Astrocyte (in vitro differentiated cells and primary cell): Measurements from ENCODE around the gene RBM44. TPM values are rescaled to one million over a fixed set of nuclear protein-coding genes. Genes with fewer than 3 reads are reported as not detected.
"Not testable (repeated sequence)": the region's sequence is repeated elsewhere in the genome, so short reads cannot be mapped to it uniquely, and the experiment has no call there.

Source experiments
- DNase-seq: peaks from one replicate; pipeline ENCODE4 v3.0.0-alpha.2; 2010; ENCODE audit warnings: low read depth
- FAIRE-seq: peaks from 2 replicates; lab custom pipeline; 2011; peaks lifted over from hg19 to GRCh38; lab: Jason Lieb, UNC
- H2AFZ ChIP-seq: 2 replicates; pipeline ENCODE4 v1.6.0; 2012; ENCODE audit warnings: low read depth, low read length, inconsistent platforms
- H3K27ac ChIP-seq: 2 replicates; pipeline ENCODE4 v1.5.1; 2011; ENCODE audit warnings: low read depth, low read length, inconsistent platforms
- H3K27me3 ChIP-seq: 2 replicates; pipeline ENCODE4 v1.6.0; 2011; ENCODE audit warnings: low read length, inconsistent platforms; ENCODE audit not compliant: insufficient read depth
- H3K36me3 ChIP-seq: 2 replicates; pipeline ENCODE4 v1.5.1; 2011; ENCODE audit warnings: low read length, inconsistent platforms; ENCODE audit not compliant: insufficient read depth
- H3K4me1 ChIP-seq: 2 replicates; pipeline ENCODE4 v1.5.1; 2011; ENCODE audit warnings: low read length, inconsistent platforms; ENCODE audit not compliant: insufficient read depth
- H3K4me2 ChIP-seq: 2 replicates; pipeline ENCODE4 v1.6.0; 2012; ENCODE audit warnings: low read length, inconsistent platforms
- H3K4me3 ChIP-seq: 2 replicates; pipeline ENCODE4 v1.5.1; 2011; ENCODE audit warnings: low read depth, mild to moderate bottlenecking, low read length, inconsistent platforms; ENCODE audit not compliant: insufficient read depth
- H3K79me2 ChIP-seq: 2 replicates; pipeline ENCODE4 v1.6.0; 2012; ENCODE audit warnings: mild to moderate bottlenecking, low read length, inconsistent platforms; ENCODE audit not compliant: insufficient read depth
- H3K9ac ChIP-seq: 2 replicates; pipeline ENCODE4 v1.6.0; 2012; ENCODE audit warnings: mild to moderate bottlenecking, low read length, inconsistent platforms
- H3K9me3 ChIP-seq: 2 replicates; pipeline ENCODE4 v1.5.1; 2012; ENCODE audit warnings: low read depth, mild to moderate bottlenecking, low read length, inconsistent platforms; ENCODE audit not compliant: insufficient read depth
- H4K20me1 ChIP-seq: 2 replicates; pipeline ENCODE4 v1.6.0; 2012; ENCODE audit warnings: low read length, inconsistent platforms; ENCODE audit not compliant: insufficient read depth
- H3K27ac Mint-ChIP-seq: one replicate; pipeline ENCODE4 v1.8.0; 2021; ENCODE audit warnings: mild to moderate bottlenecking, mixed read lengths; ENCODE audit not compliant: unreplicated experiment
- H3K27me3 Mint-ChIP-seq: one replicate; pipeline ENCODE4 v1.8.0; 2021; ENCODE audit warnings: low read depth, mixed read lengths; ENCODE audit not compliant: unreplicated experiment
- H3K36me3 Mint-ChIP-seq: one replicate; pipeline ENCODE4 v1.8.0; 2021; ENCODE audit warnings: low read depth, mixed read lengths; ENCODE audit not compliant: unreplicated experiment
- H3K4me1 Mint-ChIP-seq: one replicate; pipeline ENCODE4 v1.8.0; 2021; ENCODE audit warnings: low read depth, mixed read lengths; ENCODE audit not compliant: unreplicated experiment
- H3K4me3 Mint-ChIP-seq: one replicate; pipeline ENCODE4 v1.8.0; 2021; ENCODE audit warnings: mild to moderate bottlenecking, moderate library complexity, mixed read lengths; ENCODE audit not compliant: unreplicated experiment
- H3K9me3 Mint-ChIP-seq: one replicate; pipeline ENCODE4 v1.8.0; 2021; ENCODE audit warnings: mild to moderate bottlenecking, mixed read lengths; ENCODE audit not compliant: unreplicated experiment
- EZH2 ChIP-seq: IDR thresholded peaks from 2 replicates; pipeline ENCODE4 v1.6.1; 2012; ENCODE audit warnings: mild to moderate bottlenecking, low read length, inconsistent platforms; ENCODE audit not compliant: insufficient read depth
- total RNA-seq: library from RNA; stranded (reverse); gene quantifications from 2 replicates; pipeline ENCODE4 v1.2.1, GENCODE V29; 2021
- TF ChIP-seq, protein P1 (sequence below): IDR thresholded peaks from 2 replicates; pipeline ENCODE4 v1.5.1; 2011; ENCODE audit warnings: low read depth, mild to moderate bottlenecking, inconsistent platforms, low read length, moderate library complexity; ENCODE audit not compliant: insufficient read depth

RBM44 gene
- total RNA-seq, 1 donor from 2014 or later: 0.32 TPM

DNA sequence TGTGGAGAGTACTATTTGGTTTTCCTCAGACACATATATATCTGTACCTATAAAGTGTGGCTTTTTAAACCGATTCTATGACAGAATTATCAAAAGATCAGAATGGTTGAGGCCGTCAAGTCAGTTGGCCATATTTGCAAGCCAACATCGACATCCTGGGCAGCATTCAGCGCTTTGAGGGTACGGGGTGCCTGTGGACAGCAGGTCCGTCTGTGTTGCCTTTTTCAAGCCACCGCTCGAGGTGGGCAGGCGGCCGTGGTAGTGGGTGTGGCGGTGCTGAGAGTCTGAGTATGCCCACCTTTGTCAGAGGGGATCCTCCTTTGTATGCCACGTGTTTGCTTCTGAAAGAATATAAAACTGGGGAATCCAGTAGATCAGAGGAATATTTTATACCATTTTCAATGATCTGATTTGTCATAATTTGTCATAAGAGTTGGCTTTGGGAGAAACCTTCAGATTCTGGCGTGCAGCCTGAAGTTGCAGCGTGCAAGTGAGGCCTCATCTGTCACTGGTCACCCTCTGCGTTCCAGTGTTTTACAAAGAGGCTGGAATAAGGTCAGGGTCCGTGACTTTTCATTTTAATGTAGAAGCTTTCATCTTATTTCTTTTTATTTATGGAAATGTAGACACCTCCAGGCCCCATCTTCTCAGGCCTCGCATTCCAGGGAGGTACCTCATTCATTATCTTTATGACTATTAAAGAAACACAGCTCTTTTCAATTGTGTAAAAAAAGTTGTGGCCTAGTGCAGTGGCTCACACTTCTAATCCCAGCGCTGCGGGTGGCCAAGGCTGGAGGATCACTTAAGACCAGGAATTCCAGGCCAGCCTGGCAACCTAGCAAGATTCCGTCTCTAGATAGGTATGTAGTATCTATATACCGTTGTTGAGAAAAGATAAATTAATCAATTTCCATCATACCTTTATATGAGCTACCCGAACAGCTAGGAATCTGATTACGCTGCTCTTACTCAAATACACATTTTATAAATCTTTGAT is 37.8 kb upstream of the RBM44 start:
- FAIRE-seq: no peak
- no peaks in the 10 kb centered on the region for H3K27me3 ChIP-seq
- Mint-ChIP-seq H3K36me3 (peaks cover 46% of the 10 kb centered on the region), H3K27ac (no peak overlapping the region), H3K4me3 (no peak overlapping the region), H3K9me3 (no peaks in the 10 kb centered on the region), H3K27me3 (no peaks in the 10 kb centered on the region), H3K4me1 (peaks cover 4% of the 10 kb centered on the region)
- H2AFZ ChIP-seq: no peak overlapping the region
- no peak overlapping the region for H3K9ac ChIP-seq
- no peaks in the 10 kb centered on the region for H3K79me2 ChIP-seq
- no peaks in the 10 kb centered on the region for H3K9me3 ChIP-seq
- H3K27ac ChIP-seq: no peak overlapping the region
- H3K4me1 ChIP-seq: peaks cover 7% of the 10 kb centered on the region
- no peak for TF ChIP-seq EZH2
- TF ChIP-seq, protein P1, sequence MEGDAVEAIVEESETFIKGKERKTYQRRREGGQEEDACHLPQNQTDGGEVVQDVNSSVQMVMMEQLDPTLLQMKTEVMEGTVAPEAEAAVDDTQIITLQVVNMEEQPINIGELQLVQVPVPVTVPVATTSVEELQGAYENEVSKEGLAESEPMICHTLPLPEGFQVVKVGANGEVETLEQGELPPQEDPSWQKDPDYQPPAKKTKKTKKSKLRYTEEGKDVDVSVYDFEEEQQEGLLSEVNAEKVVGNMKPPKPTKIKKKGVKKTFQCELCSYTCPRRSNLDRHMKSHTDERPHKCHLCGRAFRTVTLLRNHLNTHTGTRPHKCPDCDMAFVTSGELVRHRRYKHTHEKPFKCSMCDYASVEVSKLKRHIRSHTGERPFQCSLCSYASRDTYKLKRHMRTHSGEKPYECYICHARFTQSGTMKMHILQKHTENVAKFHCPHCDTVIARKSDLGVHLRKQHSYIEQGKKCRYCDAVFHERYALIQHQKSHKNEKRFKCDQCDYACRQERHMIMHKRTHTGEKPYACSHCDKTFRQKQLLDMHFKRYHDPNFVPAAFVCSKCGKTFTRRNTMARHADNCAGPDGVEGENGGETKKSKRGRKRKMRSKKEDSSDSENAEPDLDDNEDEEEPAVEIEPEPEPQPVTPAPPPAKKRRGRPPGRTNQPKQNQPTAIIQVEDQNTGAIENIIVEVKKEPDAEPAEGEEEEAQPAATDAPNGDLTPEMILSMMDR: no peak
- H3K4me2 ChIP-seq: no peak overlapping the region
- peaks cover 4% of the 10 kb centered on the region for H4K20me1 ChIP-seq
- H3K4me3 ChIP-seq: no peak overlapping the region
- DNase-seq: peak; percentile 38
- H3K36me3 ChIP-seq: peaks cover 28% of the 10 kb centered on the region

GRCh38 chr2:237762291-237763182 is 36.0 kb upstream of the RBM44 start:
- H2AFZ ChIP-seq, H3K27me3 ChIP-seq, H3K27ac Mint-ChIP-seq, H3K9me3 ChIP-seq, H3K4me3 Mint-ChIP-seq, H3K79me2 ChIP-seq, H3K9me3 Mint-ChIP-seq, H3K4me3 ChIP-seq, H3K27me3 Mint-ChIP-seq: not testable (repeated sequence)
- H4K20me1 ChIP-seq: peaks cover 14% of the 10 kb centered on the region
- peak overlapping the region; percentile 8 for H3K9ac ChIP-seq
- peak overlapping the region; percentile 76 for H3K27ac ChIP-seq
- Mint-ChIP-seq H3K4me1 (peaks cover 14% of the 10 kb centered on the region), H3K36me3 (peaks cover 35% of the 10 kb centered on the region)
- DNase-seq (peak; percentile 90), FAIRE-seq (peak; percentile 92)
- H3K4me1 ChIP-seq: peaks cover 17% of the 10 kb centered on the region
- H3K36me3 ChIP-seq: peaks cover 22% of the 10 kb centered on the region
- H3K4me2 ChIP-seq: peak overlapping the region; percentile 40

DNA sequence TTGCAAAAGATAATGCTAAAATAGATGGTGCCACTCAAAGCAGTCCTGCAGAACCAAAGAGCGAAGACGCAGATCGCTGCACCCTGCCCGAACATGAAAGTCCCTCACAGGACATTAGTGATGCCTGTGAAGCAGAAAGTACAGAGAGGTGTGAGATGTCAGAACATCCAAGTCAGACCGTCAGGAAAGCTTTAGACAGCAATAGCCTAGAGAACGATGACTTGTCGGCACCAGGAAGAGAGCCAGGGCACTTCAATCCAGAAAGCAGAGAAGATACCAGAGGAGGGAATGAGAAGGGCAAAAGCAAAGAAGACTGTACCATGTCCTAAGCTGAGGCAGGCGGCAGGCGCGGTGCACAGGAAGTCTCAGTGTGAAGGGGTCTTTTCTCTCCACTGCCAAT is 34.8 kb upstream of the RBM44 start:
- H3K9me3 Mint-ChIP-seq: no peaks in the 10 kb centered on the region
- peak overlapping the region; percentile 41 for H3K27ac Mint-ChIP-seq
- DNase-seq: no peak
- Histone ChIP-seq H3K9ac (no peak overlapping the region), H3K79me2 (no peaks in the 10 kb centered on the region), H3K27ac (no peak overlapping the region), H3K4me3 (no peak overlapping the region), H3K27me3 (no peaks in the 10 kb centered on the region), H3K4me1 (peaks cover 17% of the 10 kb centered on the region), H3K9me3 (no peaks in the 10 kb centered on the region), H4K20me1 (peaks cover 14% of the 10 kb centered on the region), H3K4me2 (no peak overlapping the region), H2AFZ (no peak overlapping the region), H3K36me3 (peaks cover 19% of the 10 kb centered on the region)
- TF ChIP-seq, protein P1: no peak
- TF ChIP-seq EZH2: no peak
- peaks cover 29% of the 10 kb centered on the region for H3K36me3 Mint-ChIP-seq
- no peak overlapping the region for H3K4me3 Mint-ChIP-seq
- no peaks in the 10 kb centered on the region for H3K27me3 Mint-ChIP-seq
- no peak for FAIRE-seq
- peaks cover 14% of the 10 kb centered on the region for H3K4me1 Mint-ChIP-seq

DNA sequence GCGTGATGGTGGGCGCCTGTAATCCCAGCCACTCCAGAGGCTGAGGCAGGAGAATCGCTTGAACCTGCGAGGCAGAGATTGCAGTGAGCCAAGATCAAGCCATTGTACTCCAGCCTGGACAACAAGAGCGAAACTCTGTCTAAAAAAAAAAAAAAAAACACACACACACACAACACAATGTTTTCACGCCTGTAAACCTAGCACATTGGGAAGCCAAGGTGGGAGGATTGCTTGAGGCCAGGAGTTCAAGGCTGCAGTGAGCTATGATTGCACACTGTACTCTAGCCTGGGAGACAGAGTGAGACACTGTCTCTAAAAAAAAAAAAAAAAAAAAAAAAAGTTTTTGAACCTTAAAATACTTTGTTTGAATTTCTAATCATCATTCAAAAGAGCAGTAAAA is 33.5 kb upstream of the RBM44 start:
- Histone ChIP-seq H3K4me1 (peaks cover 17% of the 10 kb centered on the region), H3K36me3 (peaks cover 18% of the 10 kb centered on the region), H4K20me1 (peaks cover 14% of the 10 kb centered on the region)
- Mint-ChIP-seq H3K36me3 (peaks cover 28% of the 10 kb centered on the region), H3K4me1 (peaks cover 19% of the 10 kb centered on the region)
- H3K79me2 ChIP-seq, H3K9me3 ChIP-seq, H3K9ac ChIP-seq, H3K4me2 ChIP-seq, H2AFZ ChIP-seq, DNase-seq, H3K9me3 Mint-ChIP-seq, H3K27me3 Mint-ChIP-seq, FAIRE-seq, H3K4me3 Mint-ChIP-seq, H3K27ac Mint-ChIP-seq, H3K4me3 ChIP-seq, H3K27me3 ChIP-seq, H3K27ac ChIP-seq: not testable (repeated sequence)
